KBM-7 (cell line): ENCODE results near the gene NUP54.
A peak's percentile ranks its signal among the peaks of the same experiment; 100 is the strongest.

Experiments used
- DNase-seq: peaks from one replicate; pipeline ENCODE4 v3.0.0-alpha.2; 2015
- in situ Hi-C: fragments of 300-500 bp; cut with MboI; formaldehyde crosslinking; loops from 2 replicates; pipeline ENCODE4 v1.14.3; 2020; ENCODE audit warnings: low sequenced_read_pairs, low pct_unique_long_range_greater_than_20kb, mixed read lengths

Gene NUP54

GRCh38 chr4:76148142-76148865 lies at the start of gene NUP54:
NUP54 (minus strand) TSS chr4:76148397; CDS start chr4:76148374, 23 bp downstream.
- in situ Hi-C loops, result no loop called here
- DNase-seq, result peak; percentile 96

- DNase-seq, result no peak
- in situ Hi-C loops, result no loop called here
Observed at GRCh38 chr4:76197031-76197743, 49.0 kb upstream of the NUP54 start.

GRCh38 chr4:76196376-76196775 lies 48.2 kb upstream of the NUP54 start:
- in situ Hi-C loops, result no loop called here
- no peak for DNase-seq

- no peak for DNase-seq
- in situ Hi-C loops, result no loop called here
Observed at GRCh38 chr4:76195326-76195725, 47.1 kb upstream of the NUP54 start.

GRCh38 chr4:76194325-76194724 lies 46.1 kb upstream of the NUP54 start:
- DNase-seq, result no peak

GRCh38 chr4:76192236-76192635 lies 44.0 kb upstream of the NUP54 start:
- no peak for DNase-seq
- in situ Hi-C loops, result no loop called here

More at GRCh38 chr4:76194325-76194724, 46.1 kb upstream of the NUP54 start:
- in situ Hi-C loops, result no loop called here

- in situ Hi-C loops, result no loop called here
- no peak for DNase-seq
Observed at GRCh38 chr4:76188557-76188956, 40.4 kb upstream of the NUP54 start.

- in situ Hi-C loops, result no loop called here
- no peak for DNase-seq
Observed at GRCh38 chr4:76188149-76188548, 40.0 kb upstream of the NUP54 start.

- in situ Hi-C loops, result no loop called here
- DNase-seq, result no peak
Observed at GRCh38 chr4:76187152-76187551, 39.0 kb upstream of the NUP54 start.

- in situ Hi-C loops, result no loop called here
- no peak for DNase-seq
Observed at GRCh38 chr4:76182463-76182862, 34.3 kb upstream of the NUP54 start.

- DNase-seq, result peak; percentile 82
- in situ Hi-C loops, result no loop called here
Observed at GRCh38 chr4:76179398-76180318, 31.5 kb upstream of the NUP54 start.

- in situ Hi-C loops, result no loop called here
Observed at GRCh38 chr4:76178296-76178695, 30.1 kb upstream of the NUP54 start.

GRCh38 chr4:76177709-76178108 lies 29.5 kb upstream of the NUP54 start:
- no peak for DNase-seq
- in situ Hi-C loops, result no loop called here

More at GRCh38 chr4:76178296-76178695, 30.1 kb upstream of the NUP54 start:
- DNase-seq, result no peak

GRCh38 chr4:76175336-76175735 lies 27.1 kb upstream of the NUP54 start:
- in situ Hi-C loops, result no loop called here

GRCh38 chr4:76174216-76174615 lies 26.0 kb upstream of the NUP54 start:
- in situ Hi-C loops, result no loop called here
- no peak for DNase-seq

More at GRCh38 chr4:76175336-76175735, 27.1 kb upstream of the NUP54 start:
- no peak for DNase-seq

GRCh38 chr4:76168688-76169087 lies 20.5 kb upstream of the NUP54 start:
- in situ Hi-C loops, result no loop called here
- DNase-seq, result no peak

GRCh38 chr4:76166480-76166879 lies 18.3 kb upstream of the NUP54 start:
- in situ Hi-C loops, result no loop called here
- no peak for DNase-seq

- in situ Hi-C loops, result no loop called here
- DNase-seq, result peak; percentile 8
Observed at GRCh38 chr4:76160355-76160754, 12.2 kb upstream of the NUP54 start.

- no peak for DNase-seq
- in situ Hi-C loops, result no loop called here
Observed at GRCh38 chr4:76156635-76157034, 8.4 kb upstream of the NUP54 start.

GRCh38 chr4:76155979-76156378 lies 7.8 kb upstream of the NUP54 start:
- no peak for DNase-seq
- in situ Hi-C loops, result no loop called here
